ENCODE data around the gene GDPD4. TPM values are rescaled to one million over a fixed set of nuclear protein-coding genes. Genes with fewer than 3 reads are reported as not detected.
A peak's percentile ranks its signal among the peaks of the same experiment; 100 is the strongest.

GDPD4 gene
- total and polyA plus RNA-seq, 3 experiments from 2014 or later = not detected

DNA sequence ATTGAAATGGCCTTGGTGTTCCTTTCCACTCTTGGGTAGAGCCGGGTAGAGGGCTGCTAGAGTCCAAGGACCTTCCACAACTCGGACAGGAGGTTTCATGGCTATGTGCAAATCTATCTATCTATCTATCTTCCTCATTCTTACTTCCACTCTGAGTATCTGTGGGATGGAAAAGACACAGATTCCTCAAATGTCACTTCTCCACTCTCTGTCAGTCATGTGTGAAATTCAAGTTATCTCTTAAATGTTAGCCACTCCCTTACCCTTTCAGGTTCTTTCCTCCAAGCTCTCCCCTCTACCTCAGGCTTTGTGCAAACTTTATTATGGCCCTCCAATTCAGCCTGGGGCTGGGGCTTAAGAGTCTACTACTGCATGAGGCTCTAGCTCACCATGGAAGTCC lies 84.3 kb downstream of the GDPD4 start:
- Mint-ChIP-seq H3K9me3 (peaks cover 0 to 3% (median 0%) of the 10 kb centered on the region in 5 donors), H3K27ac (no peak overlapping the region), H3K4me3 (no peak overlapping the region), H3K36me3 (no peaks in the 10 kb centered on the region), H3K27me3 (peaks cover 11 to 15% of the 10 kb centered on the region in 2 donors), H3K4me1 (no peaks in the 10 kb centered on the region)
- Histone ChIP-seq H3K9me3 (ENCODE audit: low read length) (no peaks in the 10 kb centered on the region), H3K4me3 (ENCODE audit: low read length) (no peak overlapping the region), H3K27me3 (ENCODE audit: insufficient read depth, low read length, poor library complexity, severe bottlenecking) (no peaks in the 10 kb centered on the region), H3K4me1 (ENCODE audit: insufficient read depth, low read length) (no peaks in the 10 kb centered on the region), H3K36me3 (ENCODE audit: insufficient read depth, low read length) (no peaks in the 10 kb centered on the region), H3K27ac (ENCODE audit: low read depth, low read length) (no peak overlapping the region)
- POLR2A ChIA-PET = no interaction called here
- CTCF ChIA-PET = no interaction called here
- DNase-seq = no peak

DNA sequence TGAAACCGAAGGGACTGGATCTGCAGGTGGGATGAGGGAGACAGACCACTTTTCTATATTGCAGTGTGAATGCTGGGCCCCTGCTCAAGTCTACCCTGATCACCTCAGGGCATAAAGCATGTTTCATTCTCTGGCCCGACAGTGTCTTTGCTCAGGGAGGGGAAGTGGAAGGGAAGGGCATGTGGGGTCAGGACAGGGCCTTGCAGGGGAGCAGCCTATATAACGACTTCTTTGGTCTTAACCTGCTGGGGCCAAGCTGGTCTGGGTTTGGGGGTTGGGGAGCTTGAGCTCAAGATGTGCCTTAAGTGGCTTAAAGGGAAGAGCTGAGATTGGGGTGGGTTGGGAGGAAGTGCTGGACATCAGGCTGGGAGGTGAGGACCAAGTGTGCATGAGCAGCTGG lies 86.4 kb downstream of the GDPD4 start:
- no peak overlapping the region for H3K27ac ChIP-seq (ENCODE audit: low read depth, low read length)
- ChIA-PET CTCF (no interaction called here), POLR2A (no interaction called here)

GRCh38 chr11:77214557-77214956 lies 86.9 kb downstream of the GDPD4 start:
- H3K27ac ChIP-seq (ENCODE audit: low read depth, low read length) = no peak overlapping the region
- H3K27me3 Mint-ChIP-seq = peaks cover 0 to 3% of the 10 kb centered on the region in 2 donors
- no peak overlapping the region for H3K4me3 ChIP-seq (ENCODE audit: low read length)
- POLR2A ChIA-PET = no interaction called here
- no peak overlapping the region for H3K27ac Mint-ChIP-seq
- H3K36me3 Mint-ChIP-seq = no peaks in the 10 kb centered on the region
- H3K4me3 Mint-ChIP-seq = no peak overlapping the region
- CTCF ChIA-PET = no interaction called here
- H3K9me3 ChIP-seq (ENCODE audit: low read length) = no peaks in the 10 kb centered on the region
- H3K27me3 ChIP-seq (ENCODE audit: insufficient read depth, low read length, poor library complexity, severe bottlenecking) = no peaks in the 10 kb centered on the region
- no peaks in the 10 kb centered on the region for H3K36me3 ChIP-seq (ENCODE audit: insufficient read depth, low read length)
- no peaks in the 10 kb centered on the region for H3K4me1 Mint-ChIP-seq
- no peaks in the 10 kb centered on the region for H3K4me1 ChIP-seq (ENCODE audit: insufficient read depth, low read length)
- no peak for DNase-seq
- no peaks in the 10 kb centered on the region for H3K9me3 Mint-ChIP-seq

More for the DNA sequence above, 86.4 kb downstream of the GDPD4 start:
- Histone ChIP-seq H3K36me3 (ENCODE audit: insufficient read depth, low read length) (no peaks in the 10 kb centered on the region), H3K4me1 (ENCODE audit: insufficient read depth, low read length) (no peaks in the 10 kb centered on the region), H3K9me3 (ENCODE audit: low read length) (no peaks in the 10 kb centered on the region), H3K27me3 (ENCODE audit: insufficient read depth, low read length, poor library complexity, severe bottlenecking) (no peaks in the 10 kb centered on the region), H3K4me3 (ENCODE audit: low read length) (no peak overlapping the region)
- H3K27me3 Mint-ChIP-seq = peaks cover 0 to 3% of the 10 kb centered on the region in 2 donors
- H3K9me3 Mint-ChIP-seq = no peaks in the 10 kb centered on the region
- H3K36me3 Mint-ChIP-seq = no peaks in the 10 kb centered on the region
- no peaks in the 10 kb centered on the region for H3K4me1 Mint-ChIP-seq
- no peak for DNase-seq
- no peak overlapping the region for H3K4me3 Mint-ChIP-seq
- H3K27ac Mint-ChIP-seq = no peak overlapping the region

GRCh38 chr11:77213589-77214428 lies 87.7 kb downstream of the GDPD4 start:
- H3K4me3 Mint-ChIP-seq = no peak overlapping the region
- CTCF ChIA-PET = no interaction called here

DNA sequence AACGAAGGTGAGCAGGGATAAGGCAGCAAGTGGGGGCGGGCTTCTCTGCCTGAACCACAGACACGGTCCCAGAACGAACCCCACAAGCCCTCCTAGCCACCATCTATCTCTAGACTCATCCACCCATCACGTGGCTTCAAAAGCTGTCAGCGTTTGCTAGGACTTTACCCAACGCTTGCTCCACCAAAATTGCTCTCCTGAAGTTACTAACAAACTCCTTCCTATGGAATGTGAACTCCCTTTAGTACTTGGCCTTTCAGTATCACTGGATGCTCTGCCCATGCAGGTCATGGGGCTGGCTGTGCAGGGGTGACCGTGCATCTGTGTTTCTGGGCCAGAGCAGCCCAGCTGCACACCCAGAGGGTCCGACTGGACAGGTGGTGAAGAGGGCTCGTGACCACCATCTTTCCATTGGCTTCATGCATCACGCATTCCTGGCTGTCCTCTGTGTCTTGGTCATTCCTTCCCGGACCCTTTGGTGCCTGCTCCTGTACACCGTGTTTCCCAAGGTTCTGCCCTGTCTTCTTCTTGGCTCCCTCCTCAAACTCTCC lies 88.4 kb downstream of the GDPD4 start:
- Mint-ChIP-seq H3K27me3 (peaks cover 0 to 3% of the 10 kb centered on the region in 2 donors), H3K4me3 (no peak overlapping the region), H3K36me3 (no peaks in the 10 kb centered on the region), H3K4me1 (no peaks in the 10 kb centered on the region), H3K27ac (no peak overlapping the region), H3K9me3 (no peaks in the 10 kb centered on the region)
- Histone ChIP-seq H3K27me3 (ENCODE audit: insufficient read depth, low read length, poor library complexity, severe bottlenecking) (no peaks in the 10 kb centered on the region), H3K36me3 (ENCODE audit: insufficient read depth, low read length) (no peaks in the 10 kb centered on the region), H3K4me3 (ENCODE audit: low read length) (no peak overlapping the region), H3K4me1 (ENCODE audit: insufficient read depth, low read length) (no peaks in the 10 kb centered on the region), H3K9me3 (ENCODE audit: low read length) (no peaks in the 10 kb centered on the region), H3K27ac (ENCODE audit: low read depth, low read length) (no peak overlapping the region)
- ChIA-PET CTCF (no interaction called here), POLR2A (no interaction called here)
- no peak for DNase-seq

More at GRCh38 chr11:77213589-77214428, 87.7 kb downstream of the GDPD4 start:
- no peak overlapping the region for H3K4me3 ChIP-seq (ENCODE audit: low read length)
- H3K9me3 ChIP-seq (ENCODE audit: low read length) = no peaks in the 10 kb centered on the region
- Mint-ChIP-seq H3K9me3 (no peaks in the 10 kb centered on the region), H3K36me3 (no peaks in the 10 kb centered on the region), H3K27me3 (peaks cover 0 to 3% of the 10 kb centered on the region in 2 donors), H3K27ac (no peak overlapping the region), H3K4me1 (no peaks in the 10 kb centered on the region)
- DNase-seq = no peak
- no peaks in the 10 kb centered on the region for H3K36me3 ChIP-seq (ENCODE audit: insufficient read depth, low read length)
- POLR2A ChIA-PET = no interaction called here
- H3K4me1 ChIP-seq (ENCODE audit: insufficient read depth, low read length) = no peaks in the 10 kb centered on the region
- no peak overlapping the region for H3K27ac ChIP-seq (ENCODE audit: low read depth, low read length)
- no peaks in the 10 kb centered on the region for H3K27me3 ChIP-seq (ENCODE audit: insufficient read depth, low read length, poor library complexity, severe bottlenecking)

- H3K27me3 Mint-ChIP-seq = peaks cover 0 to 3% of the 10 kb centered on the region in 2 donors
- Histone ChIP-seq H3K27me3 (ENCODE audit: insufficient read depth, low read length, poor library complexity, severe bottlenecking) (no peaks in the 10 kb centered on the region), H3K4me1 (ENCODE audit: insufficient read depth, low read length) (no peaks in the 10 kb centered on the region), H3K9me3 (ENCODE audit: low read length) (no peaks in the 10 kb centered on the region), H3K36me3 (ENCODE audit: insufficient read depth, low read length) (no peaks in the 10 kb centered on the region), H3K4me3 (ENCODE audit: low read length) (no peak overlapping the region), H3K27ac (ENCODE audit: low read depth, low read length) (no peak overlapping the region)
- H3K27ac Mint-ChIP-seq = peak overlapping the region in 1 of 8 donors; percentile 23
- H3K36me3 Mint-ChIP-seq = no peaks in the 10 kb centered on the region
- DNase-seq = no peak
- ChIA-PET POLR2A (no interaction called here), CTCF (no interaction called here)
- no peaks in the 10 kb centered on the region for H3K4me1 Mint-ChIP-seq
- no peak overlapping the region for H3K4me3 Mint-ChIP-seq
- no peaks in the 10 kb centered on the region for H3K9me3 Mint-ChIP-seq
These were observed 89.0 kb downstream of the GDPD4 start for GRCh38 chr11:77212314-77213007.

DNA sequence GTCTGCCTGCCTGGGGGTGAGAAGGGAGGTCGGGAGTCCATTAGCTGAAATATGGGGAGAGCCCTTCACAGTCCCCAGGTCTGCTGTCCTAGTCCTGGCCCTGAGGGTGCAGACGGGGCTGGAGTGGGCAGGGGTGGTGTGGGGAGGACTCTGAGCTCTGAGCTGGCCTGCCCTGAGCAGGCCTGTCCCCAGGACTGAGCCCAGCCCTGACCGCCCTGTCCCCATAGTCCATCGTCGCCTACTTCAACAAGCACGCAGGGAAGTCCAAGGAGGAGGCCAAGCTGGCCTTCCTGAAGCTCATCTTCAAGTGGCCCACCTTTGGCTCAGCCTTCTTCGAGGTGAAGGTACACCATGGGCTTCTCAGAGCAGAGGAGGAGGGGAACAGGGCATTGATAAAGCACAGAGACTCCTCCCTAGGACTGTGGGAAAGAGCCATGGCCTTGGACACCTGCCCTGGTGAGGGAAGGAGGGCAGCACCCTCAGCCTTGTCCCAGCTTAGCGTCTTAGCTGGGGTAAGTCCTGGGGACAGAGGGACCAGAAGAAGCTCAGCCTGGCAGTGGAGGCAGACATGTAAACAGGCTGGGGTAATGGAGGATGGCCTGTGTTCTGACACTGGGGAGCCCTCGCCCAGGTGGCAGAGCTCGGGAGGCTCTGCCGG lies 89.8 kb downstream of the GDPD4 start:
- H3K27ac ChIP-seq (ENCODE audit: low read depth, low read length) = no peak overlapping the region
- no peaks in the 10 kb centered on the region for H3K36me3 Mint-ChIP-seq
- H3K27ac Mint-ChIP-seq = no peak overlapping the region
- no peaks in the 10 kb centered on the region for H3K36me3 ChIP-seq (ENCODE audit: insufficient read depth, low read length)
- no peaks in the 10 kb centered on the region for H3K27me3 ChIP-seq (ENCODE audit: insufficient read depth, low read length, poor library complexity, severe bottlenecking)
- no peak overlapping the region for H3K4me3 ChIP-seq (ENCODE audit: low read length)
- ChIA-PET CTCF (no interaction called here), POLR2A (no interaction called here)
- no peak for DNase-seq
- H3K4me1 Mint-ChIP-seq = no peaks in the 10 kb centered on the region
- peaks cover 0 to 4% of the 10 kb centered on the region in 2 donors for H3K27me3 Mint-ChIP-seq
- no peaks in the 10 kb centered on the region for H3K9me3 Mint-ChIP-seq
- no peaks in the 10 kb centered on the region for H3K9me3 ChIP-seq (ENCODE audit: low read length)
- H3K4me1 ChIP-seq (ENCODE audit: insufficient read depth, low read length) = no peaks in the 10 kb centered on the region
- no peak overlapping the region for H3K4me3 Mint-ChIP-seq

- peaks cover 0 to 5% of the 10 kb centered on the region in 2 donors for H3K27me3 Mint-ChIP-seq
These were observed 90.4 kb downstream of the GDPD4 start for GRCh38 chr11:77211040-77211451.

More at GRCh38 chr11:77211040-77211451, 90.4 kb downstream of the GDPD4 start:
- Mint-ChIP-seq H3K9me3 (no peaks in the 10 kb centered on the region), H3K4me1 (no peaks in the 10 kb centered on the region), H3K36me3 (no peaks in the 10 kb centered on the region), H3K27ac (no peak overlapping the region), H3K4me3 (no peak overlapping the region)
- CTCF ChIA-PET = no interaction called here
- Histone ChIP-seq H3K36me3 (ENCODE audit: insufficient read depth, low read length) (no peaks in the 10 kb centered on the region), H3K27ac (ENCODE audit: low read depth, low read length) (no peak overlapping the region), H3K27me3 (ENCODE audit: insufficient read depth, low read length, poor library complexity, severe bottlenecking) (no peaks in the 10 kb centered on the region), H3K9me3 (ENCODE audit: low read length) (no peaks in the 10 kb centered on the region), H3K4me1 (ENCODE audit: insufficient read depth, low read length) (no peaks in the 10 kb centered on the region), H3K4me3 (ENCODE audit: low read length) (no peak overlapping the region)
- POLR2A ChIA-PET = no interaction called here
- no peak for DNase-seq

Measured in CD8-positive, alpha-beta memory T cell (primary cell).